IPS DF 19.7 (cell line): ENCODE results near the gene ITGA11.

ENCODE experiments used
- DNase-seq: peaks from one replicate; pipeline ENCODE4 v3.0.0-alpha.2; 2013; ENCODE audit warnings: low read depth, low spot score

The ITGA11 gene

GRCh38 chr15:68310804-68311463, 121.0 kb downstream of the ITGA11 start:
- DNase-seq = no peak

- DNase-seq = no peak
Observed at GRCh38 chr15:68310178-68310803, 121.7 kb downstream of the ITGA11 start.

GRCh38 chr15:68309024-68309423, 122.9 kb downstream of the ITGA11 start:
- no peak for DNase-seq

- no peak for DNase-seq
Observed at GRCh38 chr15:68307131-68307928, 124.6 kb downstream of the ITGA11 start.

GRCh38 chr15:68305420-68305871, 126.5 kb downstream of the ITGA11 start:
- no peak for DNase-seq

- no peak for DNase-seq
Observed at GRCh38 chr15:68304589-68305337, 127.2 kb downstream of the ITGA11 start.

- DNase-seq = no peak
Observed at GRCh38 chr15:68303560-68304436, 128.2 kb downstream of the ITGA11 start.

GRCh38 chr15:68303134-68303533, 128.8 kb downstream of the ITGA11 start:
- no peak for DNase-seq

GRCh38 chr15:68302729-68303128, 129.2 kb downstream of the ITGA11 start:
- DNase-seq = no peak

GRCh38 chr15:68301301-68301700, 130.7 kb downstream of the ITGA11 start:
- no peak for DNase-seq

- no peak for DNase-seq
Observed at GRCh38 chr15:68300115-68300940, 131.6 kb downstream of the ITGA11 start.

- DNase-seq = no peak
Observed at GRCh38 chr15:68299436-68299835, 132.5 kb downstream of the ITGA11 start.

GRCh38 chr15:68298882-68299381, 133.0 kb downstream of the ITGA11 start:
- DNase-seq = no peak

GRCh38 chr15:68298336-68298735, 133.6 kb downstream of the ITGA11 start:
- no peak for DNase-seq

- DNase-seq = no peak
Observed at GRCh38 chr15:68295014-68295805, 136.8 kb downstream of the ITGA11 start.

- DNase-seq = no peak
Observed at GRCh38 chr15:68292967-68293366, 139.0 kb downstream of the ITGA11 start.

GRCh38 chr15:68292157-68292781, 139.7 kb downstream of the ITGA11 start:
- DNase-seq = no peak

GRCh38 chr15:68290715-68291114, 141.2 kb downstream of the ITGA11 start:
- no peak for DNase-seq
